Left cardiac atrium (tissue), 4 donors: ENCODE results near the gene KCNG1. TPM values are rescaled to one million over a fixed set of nuclear protein-coding genes. Genes with fewer than 3 reads are reported as not detected.

Experiments
- ATAC-seq, 2 donors: fragments of 200-7000 bp; cut with Tn5 transposase; one replicate each; pipeline ENCODE4 v1.9.1; 2020; ENCODE audit warnings: mild to moderate bottlenecking in 2 of 2, moderate library complexity in 2 of 2
- DNase-seq: peaks from one replicate; pipeline ENCODE4 v3.0.0-alpha.2; 2020
- intact Hi-C, 2 donors: fragments of 100-400 bp; cut with DNase I; formaldehyde crosslinking; loops; one replicate each; pipeline versions ENCODE4 v1.14.1 to v1.15.1; 2022 to 2023
- total RNA-seq, 2 donors: library from RNA; stranded (reverse); fragmentation: NEBNext Ultra II Directional; extraction: Animal tissue kit (Norgen Biotek cat#: 25700); gene quantifications; one replicate each; pipeline ENCODE4 v1.2.1, GENCODE V29; 2021
- donor health status: DM: no; HTN: yes; CAD: no.
- donor health status: DM: no; HTN: yes; CAD: no; lungs with severe emphysema.
- donor health status: DM: yes; HTN: yes; CAD: no.
- donor health status: Dilated cardiomyopathy.

KCNG1 gene
- total RNA-seq, 2 donors from 2014 or later, result 0.27 to 0.65 TPM

GRCh38 chr20:50967586-50967985, 55.3 kb downstream of the KCNG1 start:
- intact Hi-C loops, result no loop called here
- no peak for ATAC-seq
- no peak for DNase-seq

- intact Hi-C loops, result loop anchor here in 1 of 2 donors (10.0 kb wide), 1 partner anchor 145 kb away; no protein-coding TSS in a partner anchor
- DNase-seq (no peak), ATAC-seq (no peak)
Measured at GRCh38 chr20:50959543-50960126, 63.3 kb downstream of the KCNG1 start.

GRCh38 chr20:50958615-50959542, 64.0 kb downstream of the KCNG1 start, which contains the start of gene MOCS3:
MOCS3 (plus strand) TSS chr20:50958818; CDS start chr20:50958843, 25 bp downstream.
- peak; percentile 85 to 88 for ATAC-seq
- intact Hi-C loops, result loop anchor here in 1 of 2 donors (10.0 kb wide), 1 partner anchor 144 kb away; no protein-coding TSS in a partner anchor
- DNase-seq, result peak; percentile 88

- intact Hi-C loops, result loop anchor here in 1 of 2 donors (10.0 kb wide), 1 partner anchor 143 kb away; no protein-coding TSS in a partner anchor
- peak; percentile 91 to 93 for ATAC-seq
- DNase-seq, result peak; percentile 90
Measured at GRCh38 chr20:50957798-50958614, 64.9 kb downstream of the KCNG1 start, which contains the start of gene DPM1. DPM1 (minus strand) TSS chr20:50958532; CDS start chr20:50958523, 9 bp downstream.

GRCh38 chr20:50957276-50957675, 65.6 kb downstream of the KCNG1 start:
- DNase-seq (no peak), ATAC-seq (no peak)
- intact Hi-C loops, result loop anchor here in 1 of 2 donors (10.0 kb wide), 1 partner anchor 142 kb away; no protein-coding TSS in a partner anchor

GRCh38 chr20:50953821-50954220, 69.1 kb downstream of the KCNG1 start:
- no peak for ATAC-seq
- DNase-seq, result no peak
- intact Hi-C loops, result loop anchor here in 1 of 2 donors (10.0 kb wide), 1 partner anchor 139 kb away; no protein-coding TSS in a partner anchor

Other genes with a start within 250 kb of the KCNG1 start
- gene BCAS4, start 228.0 kb downstream of the KCNG1 start, total RNA-seq, result 1 to 10 TPM; 1.2 to 3.3 TPM
- 10 to 100 TPM; 31.8 to 34.5 TPM for gene ADNP, start 91.7 kb downstream of the KCNG1 start, total RNA-seq
- 10 to 100 TPM; 31.2 to 41.1 TPM for gene DPM1, start 64.6 kb downstream of the KCNG1 start, total RNA-seq
- gene MOCS3, start 64.3 kb downstream of the KCNG1 start, total RNA-seq, result 1 to 10 TPM; 2.4 to 2.9 TPM